Sigmoid colon (tissue), 7 donors: Measurements from ENCODE around the gene LAMB1. TPM values are rescaled to one million over a fixed set of nuclear protein-coding genes. Genes with fewer than 3 reads are reported as not detected.

Source experiments
- DNase-seq: peaks from one replicate; pipeline ENCODE4 v3.0.0-alpha.2; 2019
- H3K27ac ChIP-seq, 4 donors: fragments of 200-600 bp; sonication (generic); one replicate each; pipeline ENCODE4 v1.5.1; 2016 to 2019; ENCODE audit warnings: mild to moderate bottlenecking in 1 of 4
- H3K27me3 ChIP-seq, 3 donors: fragments of 200-600 bp; sonication (generic); one replicate each; pipeline ENCODE4 v1.5.1; 2019; ENCODE audit warnings: mild to moderate bottlenecking in 1 of 3
- H3K36me3 ChIP-seq, 4 donors: fragments of 200-600 bp; sonication (generic); one replicate each; pipeline ENCODE4 v1.5.1; 2016 to 2019
- H3K4me1 ChIP-seq, 4 donors: fragments of 200-600 bp; sonication (generic); one replicate each; pipeline ENCODE4 v1.5.1; 2017 to 2019
- H3K4me3 ChIP-seq, 4 donors: fragments of 200-600 bp; sonication (generic); one replicate each; pipeline ENCODE4 v1.5.1; 2017 to 2019; ENCODE audit warnings: mild to moderate bottlenecking in 2 of 4, moderate library complexity in 1 of 4
- H3K9me3 ChIP-seq, 4 donors: fragments of 200-600 bp in 3 of 4; sonication (generic) in 3 of 4; one replicate each; pipeline versions ENCODE4 v1.5.1 to v1.6.1; 2013 to 2019
- EP300 ChIP-seq, 4 donors: sonication (generic); formaldehyde crosslinking; IDR thresholded peaks; one replicate each; pipeline ENCODE4 v1.6.1; 2017; ENCODE audit warnings: antibody characterized with exemption in 4 of 4
- POLR2A ChIP-seq, 2 donors: fragments of 450-650 bp; IDR thresholded peaks; one replicate each; pipeline ENCODE4 v1.6.1; 2016; ENCODE audit warnings: antibody characterized with exemption in 2 of 2, mild to moderate bottlenecking in 2 of 2, moderate library complexity in 2 of 2
- POLR2AphosphoS5 ChIP-seq, 4 donors: sonication (generic); formaldehyde crosslinking; IDR thresholded peaks; one replicate each; pipeline ENCODE4 v1.6.1; 2017; ENCODE audit warnings: antibody characterized with exemption in 4 of 4
- WGBS, 2 donors: extraction: QIAGEN DNeasy Blood & Tissue Kit; methylation state at CpG; one replicate each; pipeline ENCODE4 v1.1.7; 2013; 5-methylcytosine and 5-hydroxymethylcytosine counted together
- intact Hi-C: fragments of 100-400 bp; cut with DNase I; formaldehyde crosslinking; loops from one replicate; pipeline ENCODE4 v1.15.1; 2023
- polyA plus RNA-seq, 3 donors: library from polyadenylated mRNA; stranded (reverse); fragments of 200-250 nt; gene quantifications; one replicate each; pipeline ENCODE4 v1.2.3, GENCODE V29; 2013
- total RNA-seq, 4 donors: library from RNA; depleted of rRNA; stranded (reverse); fragments of >200 nt; gene quantifications; one replicate each; pipeline ENCODE4 v1.1.0, GENCODE V29; 2016
- TF ChIP-seq, protein P1 (sequence below), 4 experiments: fragments of 450-650 bp in 3 of 4; fragments of 200-600 bp in 1 of 4; IDR thresholded peaks; one replicate each; pipeline ENCODE4 v1.5.1; 2016 to 2019; ENCODE audit warnings: antibody characterized with exemption in 4 of 4, mild to moderate bottlenecking in 3 of 4, moderate library complexity in 2 of 4
- donor health status: healthy with polysubstance abuse.
- donor health status: Bipolar disorder and iron deficiency.
- donor health status: healthy.

LAMB1 gene
- total RNA-seq = 100 to 1,000 TPM; 161 to 246 (median 185) TPM
- 100 to 1,000 TPM in 1 of 3 donors, 10 to 100 TPM in 2; 16.9 to 103 (median 22.8) TPM for polyA plus RNA-seq

- 1% methylated on average over 75 of the region's 75 CpGs for WGBS, 2 donors
- TF ChIP-seq POLR2AphosphoS5 (IDR thresholded peaks at IDR 0.05) (peak; percentile 83 to 90 (median 88)), POLR2A (IDR thresholded peaks at IDR 0.05) (peak; percentile 79 to 83), EP300 (IDR thresholded peaks at IDR 0.05) (no peak)
- TF ChIP-seq, protein P1, sequence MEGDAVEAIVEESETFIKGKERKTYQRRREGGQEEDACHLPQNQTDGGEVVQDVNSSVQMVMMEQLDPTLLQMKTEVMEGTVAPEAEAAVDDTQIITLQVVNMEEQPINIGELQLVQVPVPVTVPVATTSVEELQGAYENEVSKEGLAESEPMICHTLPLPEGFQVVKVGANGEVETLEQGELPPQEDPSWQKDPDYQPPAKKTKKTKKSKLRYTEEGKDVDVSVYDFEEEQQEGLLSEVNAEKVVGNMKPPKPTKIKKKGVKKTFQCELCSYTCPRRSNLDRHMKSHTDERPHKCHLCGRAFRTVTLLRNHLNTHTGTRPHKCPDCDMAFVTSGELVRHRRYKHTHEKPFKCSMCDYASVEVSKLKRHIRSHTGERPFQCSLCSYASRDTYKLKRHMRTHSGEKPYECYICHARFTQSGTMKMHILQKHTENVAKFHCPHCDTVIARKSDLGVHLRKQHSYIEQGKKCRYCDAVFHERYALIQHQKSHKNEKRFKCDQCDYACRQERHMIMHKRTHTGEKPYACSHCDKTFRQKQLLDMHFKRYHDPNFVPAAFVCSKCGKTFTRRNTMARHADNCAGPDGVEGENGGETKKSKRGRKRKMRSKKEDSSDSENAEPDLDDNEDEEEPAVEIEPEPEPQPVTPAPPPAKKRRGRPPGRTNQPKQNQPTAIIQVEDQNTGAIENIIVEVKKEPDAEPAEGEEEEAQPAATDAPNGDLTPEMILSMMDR (IDR thresholded peaks at IDR 0.05) = no peak
- intact Hi-C loops = loop anchor here (5.0 to 10.0 kb wide), 6 partner anchors 66 to 258 kb away; partner anchors contain the start of genes CBLL1 and DLD
- Histone ChIP-seq H3K27ac (peak within 1 kb of the TSS; percentile 83 to 87 (median 86)), H3K27me3 (no peaks in the 10 kb centered on the region), H3K4me1 (peaks cover 0 to 38% (median 36%) of the 10 kb centered on the region in 4 donors), H3K36me3 (peaks cover 0 to 3% (median 0%) of the 10 kb centered on the region in 4 donors), H3K4me3 (peak within 1 kb of the TSS; percentile 64 to 81 (median 76)), H3K9me3 (no peaks in the 10 kb centered on the region)
- DNase-seq = peak; percentile 94
Measured at GRCh38 chr7:108002726-108003598, at the start of gene LAMB1. Gene LAMB1, minus strand, starts transcription at chr7:108003161. Its CDS starts 276 bp downstream, at chr7:108002885.

DNA sequence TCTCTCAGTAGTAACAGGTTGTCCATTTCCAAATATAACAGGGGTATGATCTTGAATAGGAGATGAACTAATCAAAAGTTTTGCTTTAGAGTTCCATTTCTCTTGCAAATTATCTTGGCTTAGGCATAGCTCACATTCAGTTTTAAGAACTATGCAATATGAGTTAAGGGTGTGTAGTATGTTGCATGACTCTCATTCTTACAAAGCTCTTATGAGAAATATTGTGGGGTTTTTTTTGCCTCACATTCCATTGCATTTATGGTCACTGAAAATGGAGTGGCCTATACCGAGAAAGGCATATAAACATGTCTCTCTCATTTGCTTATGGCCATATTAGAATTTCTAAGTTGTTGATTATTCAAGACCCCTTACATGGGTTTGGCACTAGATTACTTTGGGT lies 48.5 kb upstream of the LAMB1 start:
- peaks cover 0 to 16% (median 9%) of the 10 kb centered on the region in 4 donors for H3K4me1 ChIP-seq
- no peak for TF ChIP-seq POLR2AphosphoS5 (IDR thresholded peaks at IDR 0.05)
- TF ChIP-seq, protein P1 (IDR thresholded peaks at IDR 0.05) = no peak
- no peak for TF ChIP-seq POLR2A (IDR thresholded peaks at IDR 0.05)
- TF ChIP-seq EP300 (IDR thresholded peaks at IDR 0.05) = no peak
- no peaks in the 10 kb centered on the region for H3K36me3 ChIP-seq
- H3K9me3 ChIP-seq = no peaks in the 10 kb centered on the region
- H3K27me3 ChIP-seq = no peaks in the 10 kb centered on the region
- no peak for DNase-seq
- WGBS, 2 donors = 41 to 86% methylated on average over 1 of the region's 1 CpG
- no peak overlapping the region for H3K27ac ChIP-seq
- intact Hi-C loops = no loop called here
- no peak overlapping the region for H3K4me3 ChIP-seq

GRCh38 chr7:108049962-108050361 lies 47.0 kb upstream of the LAMB1 start:
- Histone ChIP-seq H3K4me3 (no peak overlapping the region), H3K27me3 (no peaks in the 10 kb centered on the region), H3K27ac (no peak overlapping the region), H3K9me3 (no peaks in the 10 kb centered on the region), H3K36me3 (no peaks in the 10 kb centered on the region), H3K4me1 (peaks cover 0 to 23% (median 13%) of the 10 kb centered on the region in 4 donors)
- DNase-seq = no peak
- WGBS, 2 donors = 80 to 85% methylated on average over 3 of the region's 3 CpGs
- TF ChIP-seq POLR2A (IDR thresholded peaks at IDR 0.05) (no peak), POLR2AphosphoS5 (IDR thresholded peaks at IDR 0.05) (no peak), EP300 (IDR thresholded peaks at IDR 0.05) (no peak)
- TF ChIP-seq, protein P1 (IDR thresholded peaks at IDR 0.05) = no peak
- intact Hi-C loops = no loop called here

DNA sequence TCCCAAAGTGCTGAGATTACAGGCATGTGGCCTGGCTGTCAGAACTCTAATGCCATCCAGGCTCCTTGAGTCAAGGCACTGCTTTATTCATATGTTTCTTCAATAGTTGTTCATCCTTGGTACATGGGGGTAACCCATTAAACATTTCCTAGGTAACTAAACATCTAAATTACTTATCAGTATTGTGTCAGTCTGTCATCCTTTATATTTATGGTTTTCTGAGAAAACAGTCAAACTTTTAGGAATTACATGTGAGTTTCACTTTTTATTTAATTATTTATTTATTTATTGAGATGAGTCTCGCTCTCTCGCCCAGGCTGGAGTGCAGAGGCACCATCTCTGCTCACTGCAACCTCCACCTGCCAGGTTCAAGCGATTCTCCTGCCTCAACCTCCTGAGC lies 45.5 kb upstream of the LAMB1 start:
- WGBS, 2 donors = 93 to 97% methylated on average over 3 of the region's 3 CpGs
- TF ChIP-seq EP300 (IDR thresholded peaks at IDR 0.05) (no peak), POLR2AphosphoS5 (IDR thresholded peaks at IDR 0.05) (no peak), POLR2A (IDR thresholded peaks at IDR 0.05) (no peak)
- TF ChIP-seq, protein P1 (IDR thresholded peaks at IDR 0.05) = no peak
- H3K4me1 ChIP-seq = peaks cover 0 to 32% (median 18%) of the 10 kb centered on the region in 4 donors
- no peak overlapping the region for H3K4me3 ChIP-seq
- intact Hi-C loops = no loop called here
- H3K27ac ChIP-seq = no peak overlapping the region
- no peaks in the 10 kb centered on the region for H3K36me3 ChIP-seq
- no peaks in the 10 kb centered on the region for H3K9me3 ChIP-seq
- no peak for DNase-seq
- H3K27me3 ChIP-seq = no peaks in the 10 kb centered on the region
